ENCODE measurements around the gene PMM2. TPM values are rescaled to one million over a fixed set of nuclear protein-coding genes. Genes with fewer than 3 reads are reported as not detected.
A peak's percentile ranks its signal among the peaks of the same experiment; 100 is the strongest.

PMM2 gene
- total and polyA plus RNA-seq, 9 of the 15 experiments (the other 6 are each of a cell fraction or from before 2014, with no cell fraction given), result 5.6 to 42.7 (median 25.9) TPM

- CTCF ChIA-PET (ENCODE audit: low intra/inter-chr PET ratio), result no interaction called here
- no TSS peak for BruUV-seq (replicated peaks)
Measured at GRCh38 chr16:8776129-8776584, 21.5 kb upstream of the PMM2 start.

More at GRCh38 chr16:8776129-8776584, 21.5 kb upstream of the PMM2 start:
- Histone ChIP-seq H4K20me1 (replicated peaks; ENCODE audit: control insufficient read depth, insufficient read depth, low read length) (peaks cover 7% of the 10 kb centered on the region; the same call in 1 of the 2 replicates), H3K36me3 (ENCODE audit: control insufficient read depth, insufficient read depth, low read length) (no peaks in the 10 kb centered on the region), H3K4me1 (replicated peaks in 1 of 2; ENCODE audit: control insufficient read depth in 2 of 2, insufficient read depth in 2 of 2, low read length in 2 of 2) (no peaks in the 10 kb centered on the region; a peak in 1 of 5 replicates), H2AFZ (ENCODE audit: low read depth, low read length) (no peak overlapping the region), H3K9me3 (replicated peaks; ENCODE audit: control insufficient read depth, insufficient read depth, low read depth, low read length) (no peaks in the 10 kb centered on the region), H3K27me3 (ENCODE audit: control insufficient read depth in 2 of 2, insufficient read depth in 2 of 2, low read length in 2 of 2) (peaks cover 18 to 79% of the 10 kb centered on the region in 2 experiments; a peak in 4 of 5 replicates), H3K79me2 (ENCODE audit: control insufficient read depth, insufficient read depth, low read length) (no peaks in the 10 kb centered on the region), H3K4me3 (no peak overlapping the region), H3K9me1 (ENCODE audit: control insufficient read depth, insufficient read depth, low read length) (no peaks in the 10 kb centered on the region), H3K9ac (ENCODE audit: insufficient read depth in 1 of 2, low read depth in 2 of 2, low read length in 2 of 2) (no peak overlapping the region), H3K4me2 (ENCODE audit: insufficient read depth, low read length) (no peak overlapping the region), H3K27ac (ENCODE audit: extremely low read depth, low read depth, low read length) (no peak overlapping the region)
- 5% methylated on average over 10 of the region's 12 CpGs for WGBS (ENCODE audit: insufficient coverage, low coverage, missing lambda C conversion rate)
- FAIRE-seq, result no peak
- DNase-seq (ENCODE audit: extremely low read depth in 1 of 4, low spot score in 3 of 4), result no peak
- POLR2A ChIA-PET, result interaction anchor here (0.6 kb wide), 1 partner anchor 1353 kb away, joined by 3 read pairs; no protein-coding TSS in a partner anchor
- intact Hi-C loops (cut with micrococcal nuclease), result no loop called here
- no peak for TF ChIP-seq LEF1 (IDR thresholded peaks at IDR 0.05)
- TF ChIP-seq CHD4 (IDR thresholded peaks at IDR 0.05; ENCODE audit: insufficient read depth, insufficient replicate concordance, low read depth, low read length, poor library complexity, severe bottlenecking), result no peak
- TF ChIP-seq ELF4 (CRISPR knock-in tag; IDR thresholded peaks at IDR 0.05), result no peak
- TF ChIP-seq RERE (CRISPR knock-in tag; IDR thresholded peaks at IDR 0.05; ENCODE audit: borderline replicate concordance), result no peak
- no peak for TF ChIP-seq CHCHD3 (CRISPR knock-in tag; IDR thresholded peaks at IDR 0.05)
- no peak for TF ChIP-seq ZNF146 (CRISPR knock-in tag; IDR thresholded peaks at IDR 0.05; ENCODE audit: unreplicated experiment)
- no peak for TF ChIP-seq SFPQ (IDR thresholded peaks at IDR 0.05; ENCODE audit: low read depth, low read length)
- no peak for TF ChIP-seq ATF1 (CRISPR knock-in tag; IDR thresholded peaks at IDR 0.05)
- no peak for TF ChIP-seq ATF1 (tag; IDR thresholded peaks at IDR 0.05)
- TF ChIP-seq NRF1 (conservative IDR thresholded peaks at IDR 0.05 in 1 of 2, IDR thresholded peaks at IDR 0.05 in 1 of 2), result no peak
- no peak for TF ChIP-seq GTF2E2 (tag; IDR thresholded peaks at IDR 0.05)
- no peak for TF ChIP-seq TAF9B (IDR thresholded peaks at IDR 0.05; ENCODE audit: partially characterized antibody)
- TF ChIP-seq HMG20B (CRISPR knock-in tag; IDR thresholded peaks at IDR 0.05), result no peak
- no peak for TF ChIP-seq HINFP (tag; conservative IDR thresholded peaks at IDR 0.05; ENCODE audit: low read depth)
- ATAC-seq, result 0 out of 3 replicates have a peak, but pooled peaks have one; percentile 25
- in situ Hi-C loops (cut with MboI), result no loop called here

Measured in K562 (cell line).